Peyer's patch (tissue), 4 donors: ENCODE data around the gene C19orf47. TPM values are rescaled to one million over a fixed set of nuclear protein-coding genes. Genes with fewer than 3 reads are reported as not detected.

ENCODE experiments used
- DNase-seq, 3 donors: peaks; one replicate each; pipeline ENCODE4 v3.0.0-alpha.2; 2017 to 2019
- H3K27ac ChIP-seq, 4 donors: fragments of 200-600 bp; sonication (generic); one replicate each; pipeline ENCODE4 v1.5.1; 2016 to 2019
- H3K27me3 ChIP-seq, 2 donors: fragments of 200-600 bp; sonication (generic); one replicate each; pipeline ENCODE4 v1.5.1; 2019
- H3K36me3 ChIP-seq, 3 donors: fragments of 200-600 bp; sonication (generic); one replicate each; pipeline ENCODE4 v1.5.1; 2016 to 2019
- H3K4me1 ChIP-seq, 4 donors: fragments of 200-600 bp; sonication (generic); one replicate each; pipeline ENCODE4 v1.5.1; 2016 to 2019
- H3K4me3 ChIP-seq, 4 donors: fragments of 200-600 bp; sonication (generic); 1 replicate in 3 of 4; 2 replicates in 1 of 4; pipeline ENCODE4 v1.5.1; 2016 to 2019; ENCODE audit warnings: mild to moderate bottlenecking in 1 of 4
- H3K9me3 ChIP-seq, 4 donors: fragments of 200-600 bp; sonication (generic); one replicate each; pipeline ENCODE4 v1.5.1; 2016 to 2019; ENCODE audit warnings: mild to moderate bottlenecking in 1 of 4
- POLR2A ChIP-seq, 2 donors: fragments of 450-650 bp; IDR thresholded peaks; one replicate each; pipeline ENCODE4 v1.5.1; 2017; ENCODE audit warnings: antibody characterized with exemption in 2 of 2, mild to moderate bottlenecking in 2 of 2, moderate library complexity in 2 of 2
- total RNA-seq, 4 donors: library from RNA; depleted of rRNA; stranded (reverse); fragments of >200 nt; gene quantifications; one replicate each; pipeline ENCODE4 v1.1.0, GENCODE V29; 2016
- TF ChIP-seq, protein P1 (sequence below), 6 experiments: fragments of 450-650 bp in 4 of 6; fragments of 200-600 bp in 2 of 6; sonication (generic) in 1 of 6; IDR thresholded peaks; one replicate each; pipeline ENCODE4 v1.5.1; 2017 to 2019; ENCODE audit warnings: antibody characterized with exemption in 6 of 6, mild to moderate bottlenecking in 3 of 6, moderate library complexity in 1 of 6

C19orf47 gene
- total RNA-seq, 4 donors from 2014 or later: 5.8 to 11.3 (median 9.9) TPM

DNA sequence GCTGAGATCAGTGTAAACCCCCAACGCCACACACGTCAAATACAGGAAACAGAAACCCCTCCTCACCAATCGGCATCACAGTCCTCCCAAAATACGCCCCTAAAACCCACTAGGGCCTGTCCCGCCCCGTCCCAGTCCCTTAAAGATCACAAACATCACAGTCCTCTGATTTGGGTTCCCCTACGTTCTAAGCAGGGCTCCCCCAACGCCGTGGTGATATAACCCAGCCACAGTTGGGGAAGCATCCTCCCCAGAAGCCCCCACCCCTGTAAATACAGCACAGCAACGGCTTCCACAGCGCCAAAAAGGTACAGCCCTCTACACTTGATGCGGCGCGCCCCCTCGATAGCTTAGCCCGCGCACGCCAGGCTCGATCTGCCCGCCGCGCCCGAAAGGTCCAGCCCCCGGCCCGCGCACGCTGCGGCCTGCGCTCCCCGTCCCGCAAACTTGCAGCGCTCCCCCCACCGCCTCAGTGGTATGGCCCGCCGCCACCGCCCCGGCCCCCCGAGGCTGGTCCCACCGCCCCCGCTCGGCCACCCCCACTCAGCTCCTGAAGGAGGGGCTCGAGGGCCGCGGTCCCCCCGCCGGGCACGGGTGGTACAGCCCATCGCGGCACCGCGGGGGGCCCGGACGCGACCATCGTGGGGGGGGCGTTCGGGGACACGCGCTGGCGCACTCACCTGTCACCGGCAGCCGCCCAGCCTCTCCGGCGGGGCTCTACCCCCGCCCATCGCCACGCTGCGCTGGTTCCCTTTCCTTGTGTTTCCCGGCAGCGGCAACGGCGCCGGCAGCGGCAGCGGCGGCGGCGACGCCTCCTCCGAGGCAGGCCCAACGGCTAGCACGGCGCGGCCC, 63.5 kb downstream of the C19orf47 start, which contains the start of gene AKT2:
Gene AKT2 (minus strand): TSS at position 845 of the 852 bp plus-strand sequence. CDS start 20,078 bp downstream, outside the sequence.
- Histone ChIP-seq H3K27me3 (no peaks in the 10 kb centered on the region), H3K36me3 (no peaks in the 10 kb centered on the region), H3K4me3 (peak within 1 kb of the TSS; percentile 93 to 97 (median 96)), H3K9me3 (peaks cover 0 to 5% (median 0%) of the 10 kb centered on the region in 4 donors), H3K27ac (peak within 1 kb of the TSS; percentile 92 to 98 (median 97)), H3K4me1 (peaks cover 9 to 42% (median 24%) of the 10 kb centered on the region in 4 donors)
- DNase-seq: peak in 2 of 3 donors; percentile 63 to 80
- TF ChIP-seq POLR2A (IDR thresholded peaks at IDR 0.05): no peak
- TF ChIP-seq, protein P1, sequence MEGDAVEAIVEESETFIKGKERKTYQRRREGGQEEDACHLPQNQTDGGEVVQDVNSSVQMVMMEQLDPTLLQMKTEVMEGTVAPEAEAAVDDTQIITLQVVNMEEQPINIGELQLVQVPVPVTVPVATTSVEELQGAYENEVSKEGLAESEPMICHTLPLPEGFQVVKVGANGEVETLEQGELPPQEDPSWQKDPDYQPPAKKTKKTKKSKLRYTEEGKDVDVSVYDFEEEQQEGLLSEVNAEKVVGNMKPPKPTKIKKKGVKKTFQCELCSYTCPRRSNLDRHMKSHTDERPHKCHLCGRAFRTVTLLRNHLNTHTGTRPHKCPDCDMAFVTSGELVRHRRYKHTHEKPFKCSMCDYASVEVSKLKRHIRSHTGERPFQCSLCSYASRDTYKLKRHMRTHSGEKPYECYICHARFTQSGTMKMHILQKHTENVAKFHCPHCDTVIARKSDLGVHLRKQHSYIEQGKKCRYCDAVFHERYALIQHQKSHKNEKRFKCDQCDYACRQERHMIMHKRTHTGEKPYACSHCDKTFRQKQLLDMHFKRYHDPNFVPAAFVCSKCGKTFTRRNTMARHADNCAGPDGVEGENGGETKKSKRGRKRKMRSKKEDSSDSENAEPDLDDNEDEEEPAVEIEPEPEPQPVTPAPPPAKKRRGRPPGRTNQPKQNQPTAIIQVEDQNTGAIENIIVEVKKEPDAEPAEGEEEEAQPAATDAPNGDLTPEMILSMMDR (IDR thresholded peaks at IDR 0.05): no peak

DNA sequence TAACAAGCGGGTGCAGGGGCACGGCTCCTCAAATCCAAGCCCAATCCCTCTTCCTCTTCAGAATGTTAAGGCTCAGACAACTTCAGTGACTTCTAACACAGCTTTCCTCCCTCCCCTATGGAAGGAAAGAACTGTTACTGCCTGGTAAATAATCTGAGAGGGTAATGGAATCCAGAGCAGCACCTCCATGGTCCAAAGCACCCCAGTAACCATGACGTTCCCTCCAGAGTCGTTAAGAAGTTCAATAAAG, 64.0 kb downstream of the C19orf47 start:
- H3K36me3 ChIP-seq: no peaks in the 10 kb centered on the region
- H3K4me3 ChIP-seq: peak overlapping the region; percentile 93 to 97 (median 96)
- peaks cover 9 to 47% (median 27%) of the 10 kb centered on the region in 4 donors for H3K4me1 ChIP-seq
- H3K27me3 ChIP-seq: no peaks in the 10 kb centered on the region
- no peak for DNase-seq
- no peak for TF ChIP-seq POLR2A (IDR thresholded peaks at IDR 0.05)
- TF ChIP-seq, protein P1 (IDR thresholded peaks at IDR 0.05): no peak
- peaks cover 0 to 5% (median 0%) of the 10 kb centered on the region in 4 donors for H3K9me3 ChIP-seq
- peak overlapping the region; percentile 92 to 98 (median 97) for H3K27ac ChIP-seq

DNA sequence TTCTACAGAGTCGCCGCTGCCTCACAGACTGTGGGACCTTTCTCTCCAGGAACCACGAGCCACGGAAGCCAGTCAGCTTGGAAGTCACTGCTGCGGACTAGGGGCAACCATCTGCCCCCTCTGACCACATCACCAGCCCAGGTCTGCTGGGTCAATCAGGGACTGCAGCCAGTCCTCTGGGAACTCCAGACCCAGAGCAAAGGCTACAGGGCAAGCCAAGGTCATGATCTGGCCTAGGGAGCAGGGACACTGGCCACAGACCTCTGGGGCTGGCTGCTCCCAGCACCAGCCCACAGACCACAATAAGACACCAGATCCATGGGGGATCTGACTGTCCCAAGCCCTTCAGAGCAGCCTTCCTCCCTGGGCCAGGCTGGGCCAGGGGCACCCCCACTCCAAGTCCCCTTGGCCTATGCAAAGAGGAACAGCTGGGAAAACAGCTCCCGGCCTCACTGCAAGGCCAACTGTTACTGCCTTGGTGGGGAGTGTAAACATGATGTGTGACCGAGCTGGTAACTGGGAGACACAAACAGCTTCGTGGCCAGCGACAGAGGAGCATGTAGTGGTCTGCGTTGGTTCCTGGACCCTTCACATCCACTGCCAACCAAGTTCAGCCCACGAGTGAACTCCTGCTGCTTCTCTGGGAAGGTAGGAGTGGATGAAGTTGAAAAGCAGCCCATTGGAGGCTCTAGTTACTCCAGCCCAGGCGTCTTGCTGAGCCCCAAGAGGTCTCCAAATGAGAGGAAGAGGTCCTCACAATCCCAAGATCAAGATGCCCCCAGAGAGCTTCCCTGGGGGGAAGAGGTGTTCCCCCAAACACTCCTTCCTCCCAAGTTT, 64.6 kb downstream of the C19orf47 start:
- H3K4me1 ChIP-seq: peaks cover 9 to 53% (median 29%) of the 10 kb centered on the region in 4 donors
- no peaks in the 10 kb centered on the region for H3K27me3 ChIP-seq
- H3K9me3 ChIP-seq: peaks cover 0 to 5% (median 0%) of the 10 kb centered on the region in 4 donors
- no peak for DNase-seq
- no peaks in the 10 kb centered on the region for H3K36me3 ChIP-seq
- peak overlapping the region; percentile 92 to 98 (median 97) for H3K27ac ChIP-seq
- H3K4me3 ChIP-seq: peak overlapping the region; percentile 93 to 97 (median 96)
- TF ChIP-seq POLR2A (IDR thresholded peaks at IDR 0.05): no peak
- TF ChIP-seq, protein P1 (IDR thresholded peaks at IDR 0.05): no peak

DNA sequence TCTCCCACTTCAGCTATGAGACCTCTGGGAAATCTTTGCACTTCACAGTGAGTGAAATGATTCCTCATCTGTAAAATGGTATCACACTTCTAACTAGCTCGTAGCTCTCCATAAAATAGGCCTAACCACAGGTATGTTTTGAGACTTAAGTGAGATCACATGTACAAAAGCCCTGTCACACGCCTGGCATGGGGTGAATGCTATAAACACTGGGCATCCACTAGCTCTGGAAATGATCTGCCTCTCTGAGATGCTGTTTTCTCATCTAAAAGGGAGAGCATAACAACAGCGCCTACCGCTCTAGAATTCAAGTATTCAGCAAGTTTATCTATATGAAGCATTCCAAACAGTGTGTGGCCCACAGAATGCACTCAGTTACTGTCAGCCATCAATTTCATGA, 65.3 kb downstream of the C19orf47 start:
- Histone ChIP-seq H3K4me3 (no peak overlapping the region), H3K27ac (peak overlapping the region in 2 of 4 donors; percentile 92 to 98), H3K27me3 (no peaks in the 10 kb centered on the region), H3K36me3 (no peaks in the 10 kb centered on the region), H3K9me3 (peaks cover 0 to 5% (median 0%) of the 10 kb centered on the region in 4 donors), H3K4me1 (peaks cover 9 to 60% (median 29%) of the 10 kb centered on the region in 4 donors)
- TF ChIP-seq, protein P1 (IDR thresholded peaks at IDR 0.05): no peak
- no peak for TF ChIP-seq POLR2A (IDR thresholded peaks at IDR 0.05)
- DNase-seq: no peak

DNA sequence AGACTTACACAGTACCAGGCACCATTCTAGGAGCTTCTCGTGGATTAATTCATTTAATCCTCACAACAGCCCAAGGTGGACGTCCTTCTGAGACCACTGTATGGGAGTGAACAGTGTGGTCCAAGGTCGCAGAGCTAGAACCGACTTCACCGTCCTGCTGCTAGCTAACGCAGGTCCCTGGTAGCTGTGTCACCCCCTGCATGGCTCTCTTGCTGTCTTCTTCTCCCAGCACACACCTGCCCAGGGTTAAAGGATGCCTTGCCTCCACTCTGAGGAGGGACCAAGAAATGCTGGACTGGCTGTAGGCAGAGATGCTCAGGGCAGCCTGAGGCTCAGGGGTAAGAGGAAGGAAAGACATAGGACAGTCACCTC, 66.0 kb downstream of the C19orf47 start:
- no peak overlapping the region for H3K27ac ChIP-seq

More for the DNA sequence above, 66.0 kb downstream of the C19orf47 start:
- no peaks in the 10 kb centered on the region for H3K36me3 ChIP-seq
- peaks cover 0 to 5% (median 0%) of the 10 kb centered on the region in 4 donors for H3K9me3 ChIP-seq
- no peak overlapping the region for H3K4me3 ChIP-seq
- no peak for TF ChIP-seq POLR2A (IDR thresholded peaks at IDR 0.05)
- TF ChIP-seq, protein P1 (IDR thresholded peaks at IDR 0.05): no peak
- DNase-seq: no peak
- H3K27me3 ChIP-seq: no peaks in the 10 kb centered on the region
- peaks cover 9 to 67% (median 29%) of the 10 kb centered on the region in 4 donors for H3K4me1 ChIP-seq
